Measurements from ENCODE around the gene STX8. TPM values are rescaled to one million over a fixed set of nuclear protein-coding genes. Genes with fewer than 3 reads are reported as not detected.

STX8 gene
- total and polyA plus RNA-seq, 9 of the 15 experiments (the other 6 are each of a cell fraction or from before 2014, with no cell fraction given), result 14.6 to 42.5 (median 22.1) TPM

DNA sequence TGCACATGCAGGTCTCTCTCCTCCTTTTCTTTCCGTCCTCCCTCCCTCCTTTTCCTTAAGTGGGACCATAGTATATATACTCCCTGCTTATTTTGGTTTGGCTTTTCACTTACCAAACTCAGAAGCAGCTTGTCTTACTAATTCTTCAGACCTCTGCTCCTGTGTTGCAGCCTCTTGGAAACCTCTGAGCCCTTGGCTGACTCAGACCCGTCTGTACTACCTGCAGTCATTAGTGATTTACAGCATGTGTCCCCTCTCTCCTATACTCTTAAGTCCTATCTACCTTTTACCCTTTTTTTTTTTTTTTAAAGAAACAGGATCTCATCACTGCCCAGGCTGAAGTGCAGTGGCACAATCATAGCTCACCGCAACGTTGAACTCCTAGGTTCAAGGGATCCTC, 207.0 kb downstream of the STX8 start:
- DNase-seq (ENCODE audit: extremely low read depth in 1 of 4, low spot score in 3 of 4) (no peak), FAIRE-seq (no peak), ATAC-seq (no peak)
- H3K4me2 ChIP-seq (ENCODE audit: insufficient read depth, low read length), result no peak overlapping the region
- no peak overlapping the region for H3K4me3 ChIP-seq
- intact Hi-C loops (cut with micrococcal nuclease), result no loop called here
- BruUV-seq (replicated peaks), result no TSS peak
- no peak overlapping the region for H2AFZ ChIP-seq (ENCODE audit: low read depth, low read length)
- H3K9me3 ChIP-seq (replicated peaks; ENCODE audit: control insufficient read depth, insufficient read depth, low read depth, low read length), result no peaks in the 10 kb centered on the region
- no peak overlapping the region for H3K9ac ChIP-seq (ENCODE audit: insufficient read depth in 1 of 2, low read depth in 2 of 2, low read length in 2 of 2)
- H3K27ac ChIP-seq (ENCODE audit: extremely low read depth, low read depth, low read length), result no peak overlapping the region
- H3K4me1 ChIP-seq (replicated peaks in 1 of 2; ENCODE audit: control insufficient read depth in 2 of 2, insufficient read depth in 2 of 2, low read length in 2 of 2), result no peaks in the 10 kb centered on the region
- no peaks in the 10 kb centered on the region for H3K36me3 ChIP-seq (ENCODE audit: control insufficient read depth, insufficient read depth, low read length)
- POLR2A ChIA-PET, result no interaction called here
- CTCF ChIA-PET (ENCODE audit: low intra/inter-chr PET ratio), result no interaction called here
- TF ChIP-seq, protein P1, sequence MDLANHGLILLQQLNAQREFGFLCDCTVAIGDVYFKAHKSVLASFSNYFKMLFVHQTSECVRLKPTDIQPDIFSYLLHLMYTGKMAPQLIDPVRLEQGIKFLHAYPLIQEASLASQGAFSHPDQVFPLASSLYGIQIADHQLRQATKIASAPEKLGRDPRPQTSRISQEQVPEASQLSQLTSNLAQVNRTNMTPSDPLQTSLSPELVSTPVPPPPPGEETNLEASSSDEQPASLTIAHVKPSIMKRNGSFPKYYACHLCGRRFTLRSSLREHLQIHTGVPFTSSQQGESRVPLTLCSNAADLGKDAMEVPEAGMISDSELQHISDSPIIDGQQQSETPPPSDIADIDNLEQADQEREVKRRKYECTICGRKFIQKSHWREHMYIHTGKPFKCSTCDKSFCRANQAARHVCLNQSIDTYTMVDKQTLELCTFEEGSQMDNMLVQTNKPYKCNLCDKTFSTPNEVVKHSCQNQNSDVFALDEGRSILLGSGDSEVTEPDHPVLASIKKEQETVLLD (IDR thresholded peaks at IDR 0.05), result no peak
- TF ChIP-seq MTF1 (CRISPR knock-in tag; IDR thresholded peaks at IDR 0.05; ENCODE audit: borderline replicate concordance) (no peak), SETDB1 (IDR thresholded peaks at IDR 0.05; ENCODE audit: low read length) (no peak), MCM7 (IDR thresholded peaks at IDR 0.05) (no peak)
- TF ChIP-seq, protein P2, sequence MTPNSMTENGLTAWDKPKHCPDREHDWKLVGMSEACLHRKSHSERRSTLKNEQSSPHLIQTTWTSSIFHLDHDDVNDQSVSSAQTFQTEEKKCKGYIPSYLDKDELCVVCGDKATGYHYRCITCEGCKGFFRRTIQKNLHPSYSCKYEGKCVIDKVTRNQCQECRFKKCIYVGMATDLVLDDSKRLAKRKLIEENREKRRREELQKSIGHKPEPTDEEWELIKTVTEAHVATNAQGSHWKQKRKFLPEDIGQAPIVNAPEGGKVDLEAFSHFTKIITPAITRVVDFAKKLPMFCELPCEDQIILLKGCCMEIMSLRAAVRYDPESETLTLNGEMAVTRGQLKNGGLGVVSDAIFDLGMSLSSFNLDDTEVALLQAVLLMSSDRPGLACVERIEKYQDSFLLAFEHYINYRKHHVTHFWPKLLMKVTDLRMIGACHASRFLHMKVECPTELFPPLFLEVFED (CRISPR knock-in tag; conservative IDR thresholded peaks at IDR 0.05), result no peak
- in situ Hi-C loops (cut with MboI), result no loop called here
- H3K27me3 ChIP-seq (ENCODE audit: control insufficient read depth in 2 of 2, insufficient read depth in 2 of 2, low read length in 2 of 2), result no peaks in the 10 kb centered on the region
- no peaks in the 10 kb centered on the region for H4K20me1 ChIP-seq (replicated peaks; ENCODE audit: control insufficient read depth, insufficient read depth, low read length)
- 0% methylated on average over 3 of the region's 4 CpGs for WGBS (ENCODE audit: insufficient coverage, low coverage, missing lambda C conversion rate)
- no peaks in the 10 kb centered on the region for H3K9me1 ChIP-seq (ENCODE audit: control insufficient read depth, insufficient read depth, low read length)
- H3K79me2 ChIP-seq (ENCODE audit: control insufficient read depth, insufficient read depth, low read length), result no peaks in the 10 kb centered on the region
